GM19463 (cell line): ENCODE results near the gene KLHL42.
A peak's percentile ranks its signal among the peaks of the same experiment; 100 is the strongest.
"Not testable (repeated sequence)": the region's sequence is repeated elsewhere in the genome, so short reads cannot be mapped to it uniquely, and the experiment has no call there.

Source experiments
- ATAC-seq: cut with Tn5 transposase; IDR thresholded peaks from one replicate; pipeline ENCODE4 v1.9.1; 2021; ENCODE audit warnings: mild to moderate bottlenecking, moderate library complexity; ENCODE audit not compliant: unreplicated experiment

Gene KLHL42

DNA sequence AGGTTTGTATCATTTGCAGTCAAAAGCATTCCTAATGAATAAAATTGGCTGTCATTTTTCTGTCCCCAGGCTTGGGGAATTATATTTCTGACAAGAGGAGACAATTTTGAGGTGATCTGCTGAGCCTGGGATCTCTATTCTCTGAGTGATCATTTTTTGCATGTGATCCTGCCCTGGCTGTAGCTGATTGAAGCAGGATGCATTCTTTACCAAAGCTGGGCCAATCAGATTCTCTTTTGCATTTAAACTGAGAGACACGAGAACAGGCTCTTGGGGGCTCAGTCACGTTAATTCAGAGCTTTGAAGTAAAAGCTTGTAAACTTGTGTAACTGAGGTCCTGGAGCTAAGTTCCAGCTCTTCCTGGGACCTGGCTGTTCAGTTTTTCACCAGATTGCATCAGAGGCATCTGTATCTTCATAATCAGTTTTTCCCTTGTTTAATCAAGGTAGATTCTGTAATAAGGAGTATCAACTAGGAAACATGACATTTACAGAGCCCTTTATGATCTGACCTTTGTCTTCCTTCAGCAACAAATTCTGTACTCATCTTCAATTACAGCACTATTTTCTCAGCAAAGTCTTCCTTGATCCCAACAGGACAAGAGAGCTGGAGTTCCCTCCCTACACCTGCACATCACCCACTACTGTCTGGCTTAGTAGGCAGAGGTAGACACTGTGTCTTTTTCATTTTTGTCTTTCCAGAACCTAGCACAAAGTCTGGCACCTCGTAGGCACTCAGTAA lies 35.0 kb downstream of the KLHL42 start:
- ATAC-seq: no peak

DNA sequence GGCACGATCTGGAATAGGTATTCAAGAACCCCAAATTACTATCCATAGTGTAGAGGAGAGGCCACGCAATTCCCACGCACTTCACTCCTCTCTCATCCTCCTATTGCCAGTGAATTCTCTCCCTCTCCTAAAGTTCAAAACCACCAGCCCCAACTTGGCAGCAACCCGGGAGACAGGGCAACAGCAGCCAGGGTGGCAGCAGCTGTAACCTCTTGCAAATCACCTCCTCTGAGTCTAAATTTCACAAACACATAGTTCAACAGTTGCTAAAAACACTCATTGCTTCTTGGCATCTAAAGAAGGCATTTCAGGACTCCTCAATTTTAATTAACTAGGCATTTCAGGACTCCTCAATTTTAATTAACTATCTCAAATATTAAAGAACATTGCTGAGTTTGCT lies 37.7 kb downstream of the KLHL42 start:
- ATAC-seq: no peak

DNA sequence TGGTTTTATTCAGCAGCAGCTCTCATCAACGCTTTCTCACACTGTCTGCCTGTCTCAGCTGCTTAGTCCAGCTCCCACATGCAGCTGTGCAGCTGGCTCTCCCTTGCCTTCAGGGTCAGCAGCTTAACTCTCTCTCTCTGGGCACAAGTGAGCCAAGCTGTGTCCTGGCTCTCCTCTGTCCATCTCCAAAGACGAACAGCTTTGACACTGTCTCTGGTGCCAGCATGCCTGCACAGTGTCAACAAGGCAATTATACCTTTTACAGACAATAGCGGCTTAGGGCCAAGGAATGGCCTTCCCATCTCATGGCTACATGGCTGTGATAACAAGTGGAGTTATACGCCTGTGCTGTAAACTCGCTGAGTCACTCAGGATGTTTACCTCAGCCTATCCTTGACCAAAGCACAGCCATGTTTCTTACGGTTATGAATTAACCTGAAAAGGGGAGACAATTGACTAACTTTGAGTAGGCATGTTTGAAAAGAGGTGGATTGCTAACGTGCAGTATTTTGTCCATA lies 38.4 kb downstream of the KLHL42 start:
- ATAC-seq: no peak

DNA sequence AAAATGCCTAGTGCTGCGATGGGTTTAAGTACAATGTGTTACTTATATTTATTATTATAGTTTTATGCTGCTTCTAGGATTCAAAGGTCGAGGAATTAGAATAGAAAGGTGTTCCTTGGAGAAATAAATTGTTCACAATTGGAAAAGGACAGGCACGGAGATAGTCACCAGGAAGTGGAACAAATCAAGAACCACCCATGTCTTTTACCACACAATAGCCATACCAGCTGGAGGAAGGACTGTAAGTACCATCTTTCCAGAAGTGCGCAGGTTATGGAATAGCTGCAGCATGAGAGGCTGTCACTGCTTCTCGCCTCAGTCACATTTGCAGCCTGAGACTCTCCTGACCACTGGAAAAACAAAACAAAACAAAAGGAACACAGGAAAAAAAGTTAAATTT lies 40.5 kb downstream of the KLHL42 start:
- ATAC-seq: no peak

DNA sequence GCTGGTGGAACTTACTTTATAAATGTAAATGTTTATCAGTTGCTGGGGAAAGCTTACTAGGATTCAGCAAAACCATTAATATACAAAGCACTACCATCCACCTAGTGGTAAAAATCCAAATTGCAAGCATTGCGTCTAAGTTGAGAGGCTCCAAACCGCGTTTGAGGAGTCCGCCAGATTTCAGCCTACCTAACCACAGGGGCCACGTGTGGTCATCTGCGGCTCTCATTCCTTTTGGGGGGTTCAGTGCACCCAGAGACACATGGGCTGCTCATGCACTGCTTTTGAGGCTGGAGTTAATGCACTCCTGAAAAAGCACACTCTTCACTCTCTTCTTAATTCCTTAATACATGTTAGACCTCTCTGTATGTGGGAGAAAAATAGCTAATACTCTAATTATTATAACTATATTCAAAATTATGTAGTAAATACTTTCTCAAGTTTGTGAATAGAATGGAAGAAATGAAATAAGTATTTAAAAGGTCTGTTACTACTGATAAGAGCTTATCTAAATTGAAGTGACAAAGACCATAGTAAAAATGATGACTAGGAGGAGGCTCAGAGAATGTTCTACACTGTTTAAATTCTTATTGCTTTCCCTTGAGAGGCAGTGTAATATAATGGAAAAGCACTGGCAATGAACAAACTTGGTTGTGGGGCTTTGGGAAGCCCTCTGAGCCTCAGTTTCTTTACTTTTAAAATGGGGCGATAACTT lies 41.4 kb downstream of the KLHL42 start:
- ATAC-seq: peak; percentile 11

DNA sequence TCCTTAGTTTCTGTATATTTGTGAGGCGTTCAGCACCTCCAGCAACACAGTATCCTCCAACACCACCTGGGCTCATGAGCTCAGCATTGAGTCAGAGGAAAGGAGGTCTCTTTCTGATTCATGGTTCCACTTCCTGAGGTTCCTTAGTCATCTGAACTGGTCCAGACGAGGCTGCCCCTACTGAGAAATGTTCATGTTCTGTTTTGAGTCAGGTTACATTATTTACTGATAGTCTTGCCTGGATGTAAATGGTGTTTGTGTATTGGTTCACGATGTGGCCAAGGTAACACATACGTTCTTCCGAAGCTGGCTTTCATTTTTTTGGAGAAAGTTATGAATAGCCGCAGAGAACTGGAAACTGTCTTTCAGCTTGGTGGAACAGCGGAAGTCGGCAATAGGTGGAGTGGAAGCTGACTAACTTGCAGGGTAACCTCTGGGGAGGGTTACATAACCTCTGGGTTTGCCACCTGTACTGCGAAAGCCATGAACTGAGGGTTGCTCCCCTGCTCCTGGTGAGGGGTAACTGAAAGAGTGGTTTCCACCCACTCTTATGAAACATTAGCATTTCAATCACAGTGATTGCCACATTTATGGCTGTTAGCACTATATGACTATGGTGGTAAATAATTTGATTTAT lies 42.2 kb downstream of the KLHL42 start:
- ATAC-seq: peak; percentile 65

DNA sequence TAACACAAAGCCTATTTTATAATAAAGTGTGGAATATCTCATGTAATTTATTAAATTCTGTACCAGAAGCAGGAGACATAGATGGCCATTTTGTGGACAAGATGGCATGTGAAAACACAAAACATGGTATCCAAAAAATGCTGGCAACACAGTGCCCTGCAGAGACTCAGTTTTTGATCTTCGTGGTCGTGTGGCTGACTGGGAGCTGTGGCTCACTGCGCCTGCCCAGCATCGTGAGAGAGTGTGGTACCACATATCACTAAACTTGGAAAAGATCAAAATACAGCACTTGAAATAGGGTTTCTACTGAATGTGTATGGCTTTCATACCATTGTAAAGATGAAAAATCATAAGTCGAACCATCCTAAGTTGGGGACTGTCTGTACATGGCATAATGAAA lies 43.0 kb downstream of the KLHL42 start:
- no peak for ATAC-seq

DNA sequence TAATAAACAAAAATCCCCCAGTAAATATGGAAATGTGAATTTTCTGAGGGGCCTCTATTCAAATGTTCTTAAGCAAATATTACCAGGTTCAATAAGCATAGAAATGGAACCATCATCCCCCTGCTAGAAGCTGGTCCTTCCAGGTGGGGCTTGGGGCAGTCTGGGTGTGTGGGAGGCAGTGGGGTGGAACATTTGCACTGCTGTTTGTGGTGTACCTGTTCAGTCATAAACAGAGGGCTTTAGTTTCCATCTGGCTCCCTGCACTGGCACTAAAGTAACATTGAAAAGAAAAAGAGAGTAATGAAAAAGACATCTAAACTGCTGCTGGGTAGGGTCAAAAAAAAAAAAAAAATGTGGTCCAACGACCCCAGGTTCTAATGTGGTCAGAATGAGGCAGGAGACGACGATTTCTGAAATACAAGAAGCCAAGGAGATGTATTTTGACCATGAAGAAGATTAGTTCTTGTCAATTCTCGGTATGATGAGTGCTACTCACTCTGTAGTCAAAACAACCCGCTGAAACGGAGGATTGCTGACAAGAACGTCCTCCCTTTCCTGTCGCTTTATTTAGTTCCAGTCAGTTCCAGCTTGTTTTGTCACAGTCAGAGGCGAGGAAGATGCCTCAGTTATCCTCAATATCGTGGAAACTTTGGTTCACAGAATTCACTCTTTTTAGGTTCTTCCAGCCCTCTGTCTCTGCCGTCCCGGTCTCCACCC lies 44.3 kb downstream of the KLHL42 start:
- peak; percentile 57 for ATAC-seq

DNA sequence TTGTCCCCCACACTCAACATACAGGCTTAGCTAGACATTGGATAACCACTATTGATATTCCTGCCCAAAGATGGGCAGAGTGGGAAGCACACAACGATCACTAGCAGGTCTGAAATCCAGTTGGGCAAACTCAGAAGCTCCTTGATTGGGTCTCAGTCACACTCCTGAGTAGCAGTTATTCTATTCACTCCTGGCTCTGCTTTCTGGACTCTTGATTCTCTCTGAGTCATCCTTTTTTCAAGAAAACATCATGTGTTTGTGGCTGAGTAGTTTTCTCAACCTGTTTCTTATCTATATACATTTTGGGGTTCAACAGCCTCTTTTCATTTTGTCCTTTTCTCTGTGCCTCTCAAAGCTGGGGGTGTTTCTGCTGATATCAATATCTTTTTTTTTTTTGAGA lies 46.0 kb downstream of the KLHL42 start:
- no peak for ATAC-seq

DNA sequence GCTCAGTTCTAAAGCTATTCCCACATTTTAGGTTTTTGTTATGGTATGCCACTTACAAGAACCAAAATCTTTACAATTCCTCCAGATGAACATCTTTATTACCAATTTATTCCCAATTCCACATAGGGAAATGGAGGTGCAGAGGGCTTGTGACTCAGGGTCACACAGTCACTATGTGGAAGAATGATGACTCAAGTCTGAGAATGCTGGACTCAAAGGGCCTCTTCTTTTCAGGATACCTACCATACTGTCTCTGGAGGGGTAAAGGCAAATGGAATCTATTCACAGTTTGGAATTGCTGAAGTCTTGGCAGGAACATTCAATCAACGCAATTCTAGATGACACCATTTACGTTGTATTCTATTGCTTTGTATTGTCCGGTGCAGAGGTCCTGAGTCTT lies 48.2 kb downstream of the KLHL42 start:
- ATAC-seq: no peak

DNA sequence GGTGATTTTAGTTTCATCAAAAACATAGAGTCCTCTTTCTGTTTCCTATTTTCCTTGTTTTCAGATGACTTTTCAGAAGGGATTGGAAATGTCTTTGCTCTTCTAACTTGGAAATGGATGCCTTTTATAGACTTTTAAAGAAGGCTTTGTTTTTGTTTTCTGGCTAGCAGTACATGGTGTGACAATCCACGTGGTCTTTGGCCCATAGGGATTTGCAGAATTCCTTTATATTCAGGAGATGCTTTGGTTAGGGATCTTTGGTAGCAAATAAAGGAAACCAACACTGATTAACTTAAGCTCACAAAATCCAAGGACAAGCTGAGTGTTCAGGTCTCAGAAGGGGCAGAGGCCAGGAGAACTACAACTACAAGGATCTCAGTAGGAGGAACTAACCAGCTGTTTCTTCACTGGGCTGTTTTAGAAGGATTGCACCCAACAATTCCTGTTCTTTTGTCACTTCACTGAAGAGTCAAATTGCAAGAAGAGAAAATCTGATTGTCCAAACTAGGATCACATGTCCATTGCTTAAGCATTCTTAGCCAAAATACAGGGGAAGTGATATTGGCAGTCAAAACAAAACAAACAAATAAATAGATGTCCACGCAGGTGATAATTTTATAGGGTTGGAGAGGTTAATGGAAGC lies 58.6 kb downstream of the KLHL42 start:
- ATAC-seq: no peak

DNA sequence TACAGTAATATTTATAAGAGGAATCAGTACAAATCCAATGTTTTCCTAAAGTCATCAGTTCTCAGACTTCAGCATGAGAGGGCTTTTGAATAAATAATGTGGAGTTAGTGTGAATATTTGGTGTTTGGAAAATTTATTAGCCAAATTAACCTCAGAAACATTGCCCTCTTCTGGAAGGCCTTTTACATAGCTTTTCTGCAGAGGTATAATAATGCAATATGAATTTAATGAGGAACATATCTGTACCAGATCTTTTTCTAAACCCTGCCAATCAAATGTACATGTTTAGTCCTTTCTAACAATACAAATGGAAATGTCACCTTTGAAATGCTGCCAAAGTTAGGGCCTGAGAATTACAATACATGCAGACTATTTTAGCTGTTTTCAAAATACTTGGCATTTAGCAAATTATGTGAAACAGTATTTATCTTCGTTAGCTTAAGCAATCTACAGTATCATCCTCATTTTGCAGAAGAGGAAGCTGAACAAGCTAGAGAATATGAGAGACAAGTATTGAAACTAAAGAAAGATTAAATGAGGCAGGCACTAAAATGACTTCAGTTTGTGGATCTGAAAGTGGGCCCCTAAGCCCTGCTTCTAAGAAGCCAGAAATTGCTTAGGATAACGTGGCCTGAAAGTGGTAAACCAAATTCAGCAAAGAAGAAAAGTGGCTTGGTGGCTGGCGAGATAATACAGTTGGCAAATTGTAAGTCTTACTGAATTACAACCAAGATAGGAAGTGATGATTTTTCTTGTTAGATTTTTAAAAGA lies 60.4 kb downstream of the KLHL42 start:
- ATAC-seq: no peak

DNA sequence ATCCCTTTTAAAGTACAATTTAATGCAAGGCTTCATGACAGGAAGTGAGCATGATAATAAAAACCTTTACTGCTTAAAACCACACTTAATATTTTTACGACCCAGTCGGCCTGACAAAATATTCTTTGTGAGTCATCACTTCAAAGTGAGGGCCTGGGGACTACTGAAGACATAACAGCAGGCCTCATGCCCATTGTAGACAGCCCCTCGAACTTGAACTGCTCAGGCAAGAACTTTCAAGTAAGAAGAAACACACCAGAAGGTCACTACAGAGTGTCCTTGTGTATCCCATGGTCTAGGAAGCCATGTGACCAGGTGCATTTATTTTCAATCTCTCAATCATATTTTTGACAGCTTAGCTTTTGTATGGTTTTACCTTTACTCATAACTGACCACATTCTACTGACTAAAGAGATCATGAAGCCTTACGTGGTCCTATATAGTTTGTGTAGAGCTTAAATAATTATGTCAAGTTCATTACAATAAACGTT lies 61.4 kb downstream of the KLHL42 start:
- no peak for ATAC-seq

DNA sequence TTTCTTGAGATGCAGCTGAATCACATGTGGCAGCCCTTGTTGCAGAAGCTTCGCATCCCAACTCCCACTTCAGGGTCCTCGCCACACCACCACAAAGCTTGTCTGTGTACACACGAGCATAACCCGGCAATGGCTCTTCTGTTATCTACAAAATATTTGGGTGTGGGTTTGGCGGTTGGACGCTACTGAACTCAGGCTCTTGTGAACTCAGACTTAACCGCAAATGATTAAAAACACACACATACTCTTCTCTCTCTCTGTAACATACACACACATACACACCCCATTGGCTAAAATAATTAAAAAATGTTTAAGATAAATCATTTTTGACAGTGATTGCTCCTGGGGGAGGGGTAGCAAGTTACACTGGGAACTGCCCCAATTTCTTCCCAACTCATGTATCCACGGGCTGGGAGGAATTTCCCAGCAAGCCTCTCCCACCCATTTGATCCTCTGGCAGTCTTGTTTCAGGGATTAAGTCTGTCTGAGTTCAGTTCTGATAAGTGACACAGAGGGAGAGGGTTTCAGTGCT lies 63.7 kb downstream of the KLHL42 start:
- ATAC-seq: no peak

DNA sequence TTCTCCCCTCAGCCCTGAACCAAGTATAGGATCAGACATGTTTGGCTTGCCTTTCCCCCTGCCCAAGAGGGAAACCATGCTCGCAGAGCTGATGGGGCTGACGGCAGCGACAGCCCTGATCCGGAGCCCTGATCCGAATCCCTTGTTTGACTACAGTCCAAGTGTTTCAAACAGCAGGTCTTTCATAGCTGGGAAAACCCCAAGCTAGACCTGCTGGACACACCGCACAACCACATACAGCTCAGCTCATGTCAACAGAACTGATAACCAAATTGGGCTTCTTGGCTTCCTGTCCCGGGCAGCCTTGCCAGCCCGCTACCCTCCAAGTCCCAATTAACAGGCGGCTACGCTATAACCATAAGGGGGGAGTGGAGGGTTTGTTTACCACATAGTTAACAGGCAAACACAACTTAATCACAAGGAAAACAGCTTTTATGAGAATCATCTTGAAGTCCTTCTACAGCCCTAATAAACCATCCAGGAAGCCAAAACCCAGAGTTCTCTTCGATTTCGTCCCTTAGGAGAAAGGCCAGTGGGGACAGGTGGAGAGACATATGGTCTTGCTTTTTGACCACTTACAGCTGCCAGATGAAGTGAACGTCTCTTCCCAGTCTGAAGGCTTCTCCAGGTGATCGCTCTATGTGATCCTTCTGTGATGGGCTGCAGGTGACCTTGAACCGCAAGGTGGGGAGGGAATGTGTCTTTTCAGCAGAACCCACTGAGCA lies 64.5 kb downstream of the KLHL42 start:
- no peak for ATAC-seq

DNA sequence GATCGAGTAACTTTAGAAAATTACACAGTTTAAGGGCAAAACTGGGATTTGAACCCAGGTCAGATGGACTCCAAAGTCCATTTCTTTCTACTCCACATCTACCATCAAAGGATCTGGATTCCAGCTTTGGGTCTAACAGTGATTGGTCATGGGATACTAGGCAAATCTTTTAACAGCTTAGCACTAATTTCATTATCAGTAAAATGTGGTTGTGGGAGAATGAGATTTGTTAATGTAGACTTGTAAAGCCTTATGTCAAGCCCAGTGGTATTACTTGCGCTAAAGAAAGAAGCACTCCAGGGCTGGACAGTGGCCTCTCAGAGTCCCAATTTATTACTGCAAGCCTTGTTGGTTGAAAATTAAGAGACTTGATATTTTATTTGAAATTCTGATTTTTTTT lies 65.2 kb downstream of the KLHL42 start:
- no peak for ATAC-seq

DNA sequence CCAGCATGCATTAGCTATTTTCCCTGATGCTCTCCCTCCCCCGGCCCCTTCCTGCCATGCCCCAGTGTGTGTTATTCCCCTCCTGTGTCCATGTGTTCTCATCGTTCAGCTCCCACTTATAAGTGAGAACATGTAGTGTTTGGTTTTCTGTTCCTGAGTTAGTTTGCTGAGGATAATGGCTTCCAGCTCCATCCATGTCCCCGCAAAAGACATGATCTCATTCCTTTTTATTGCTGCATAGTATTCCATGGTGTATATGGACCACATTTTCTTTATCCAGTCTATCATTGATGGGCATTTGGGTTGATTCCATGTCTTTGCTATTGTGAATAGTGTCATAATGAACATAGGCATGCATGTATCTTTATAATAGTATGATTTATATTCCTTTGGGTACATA lies 65.7 kb downstream of the KLHL42 start:
- not testable (repeated sequence) for ATAC-seq

DNA sequence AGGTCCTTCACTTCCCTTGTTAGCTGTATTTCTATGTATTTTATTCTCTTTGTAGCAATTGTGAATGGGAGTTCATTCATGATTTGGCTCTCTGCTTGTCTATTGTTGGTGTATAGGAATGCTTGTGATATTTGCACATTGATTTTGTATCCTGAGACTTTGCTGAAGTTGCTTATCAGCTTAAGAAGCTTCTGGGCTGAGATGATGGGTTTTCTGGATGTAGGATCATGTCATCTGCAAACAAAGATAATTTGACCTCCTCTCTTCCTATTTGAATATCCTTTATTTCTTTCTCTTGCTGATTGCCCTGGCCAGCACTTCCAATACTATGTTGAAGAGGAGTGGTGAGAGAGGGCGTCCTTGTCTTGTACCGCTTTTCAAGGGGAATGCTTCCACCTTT lies 67.3 kb downstream of the KLHL42 start:
- not testable (repeated sequence) for ATAC-seq

DNA sequence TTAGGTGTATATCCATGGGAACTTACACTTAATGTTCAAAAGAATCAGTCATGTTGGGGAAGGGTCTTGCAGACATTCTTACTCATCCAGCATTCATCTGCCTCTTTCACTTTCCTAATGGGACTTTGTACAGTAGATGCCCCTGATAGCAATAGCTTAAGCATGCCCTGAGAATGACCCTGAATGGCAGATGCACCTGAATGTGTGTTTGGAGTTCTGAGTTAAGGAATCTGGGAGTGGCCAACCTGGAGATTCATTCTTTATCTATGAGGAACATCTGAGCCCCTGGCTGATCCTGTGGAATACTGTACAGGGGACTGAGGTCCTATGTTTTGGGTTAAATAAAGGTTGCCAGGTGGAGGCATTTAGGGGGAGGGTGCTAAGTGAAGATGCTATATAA lies 71.3 kb downstream of the KLHL42 start:
- ATAC-seq: no peak
